GM23248 (cell line): Measurements from ENCODE around the gene IQCN. TPM values are rescaled to one million over a fixed set of nuclear protein-coding genes. Genes with fewer than 3 reads are reported as not detected.

Experiments
- DNase-seq: peaks from one replicate; pipeline ENCODE4 v3.0.0-alpha.2; 2015
- H2AFZ ChIP-seq: fragments of 200-600 bp; sonication (generic); 2 replicates; pipeline ENCODE4 v1.6.1; 2016; ENCODE audit warnings: antibody characterized with exemption
- H3F3A ChIP-seq: fragments of 200-600 bp; sonication (generic); 2 replicates; pipeline ENCODE4 v1.6.1; 2016; ENCODE audit warnings: mild to moderate bottlenecking, antibody characterized with exemption, mixed run types; ENCODE audit not compliant: insufficient read depth
- H3K27ac ChIP-seq: fragments of 200-600 bp; sonication (generic); 2 replicates; pipeline ENCODE4 v1.5.1; 2016; ENCODE audit warnings: mild to moderate bottlenecking
- H3K27me3 ChIP-seq: fragments of 200-600 bp; sonication (generic); replicated peaks from 2 replicates; pipeline ENCODE4 v1.6.1; 2016; ENCODE audit warnings: mild to moderate bottlenecking; ENCODE audit not compliant: insufficient read depth
- H3K36me3 ChIP-seq: fragments of 200-600 bp; sonication (generic); 2 replicates; pipeline ENCODE4 v1.6.1; 2016; ENCODE audit warnings: low read depth, mild to moderate bottlenecking
- H3K4me1 ChIP-seq: fragments of 200-600 bp; sonication (generic); 2 replicates; pipeline ENCODE4 v1.6.1; 2016; ENCODE audit warnings: mild to moderate bottlenecking; ENCODE audit not compliant: insufficient read depth
- H3K4me2 ChIP-seq: fragments of 200-600 bp; sonication (generic); one replicate; pipeline ENCODE4 v1.6.1; 2016; ENCODE audit warnings: mild to moderate bottlenecking; ENCODE audit not compliant: unreplicated experiment
- H3K4me3 ChIP-seq: fragments of 200-600 bp; sonication (generic); 2 replicates; pipeline ENCODE4 v1.5.1; 2016; ENCODE audit warnings: mild to moderate bottlenecking
- H3K79me2 ChIP-seq: fragments of 200-600 bp; sonication (generic); 2 replicates; pipeline ENCODE4 v1.6.1; 2016; ENCODE audit warnings: mild to moderate bottlenecking; ENCODE audit not compliant: insufficient read depth
- H3K9ac ChIP-seq: fragments of 200-600 bp; sonication (generic); 2 replicates; pipeline ENCODE4 v1.6.1; 2016; ENCODE audit warnings: mild to moderate bottlenecking
- H3K9me2 ChIP-seq: fragments of 200-600 bp; sonication (generic); 2 replicates; pipeline ENCODE4 v1.6.1; 2016; ENCODE audit warnings: mixed run types, mild to moderate bottlenecking, moderate library complexity; ENCODE audit not compliant: insufficient read depth
- H3K9me3 ChIP-seq: fragments of 200-600 bp; sonication (generic); one replicate; pipeline ENCODE4 v1.6.1; 2017; ENCODE audit warnings: low read depth
- H4K20me1 ChIP-seq: fragments of 200-600 bp; sonication (generic); 2 replicates; pipeline ENCODE4 v1.6.0; 2016; ENCODE audit not compliant: insufficient read depth
- EZH2 ChIP-seq: fragments of 200-600 bp; sonication (generic); IDR thresholded peaks from 2 replicates; pipeline ENCODE4 v1.6.1; 2018; ENCODE audit warnings: antibody characterized with exemption, mild to moderate bottlenecking; ENCODE audit not compliant: insufficient read depth, poor library complexity, severe bottlenecking
- EZH2phosphoT487 ChIP-seq: fragments of 200-600 bp; sonication (generic); IDR thresholded peaks from 2 replicates; pipeline ENCODE4 v1.6.1; 2018; ENCODE audit warnings: antibody characterized with exemption, moderate library complexity, mild to moderate bottlenecking, low read depth; ENCODE audit not compliant: insufficient read depth
- WGBS, 2 experiments: methylation state at CpG; one replicate each; pipeline ENCODE4 v1.1.6; 2015 to 2017; ENCODE audit warnings: low lambda C conversion rate in 2 of 2, low coverage in 1 of 2; ENCODE audit errors: missing lambda C conversion rate in 2 of 2; 5-methylcytosine and 5-hydroxymethylcytosine counted together
- in situ Hi-C: fragments of 300-500 bp; cut with MboI; formaldehyde crosslinking; loops from 2 replicates; pipeline ENCODE4 v1.15.0; 2020
- polyA plus RNA-seq: library from polyadenylated mRNA; unstranded; fragments of >200 nt; fragmentation: Nextera tagmentation; extraction: Ambion mirVana; gene quantifications from 2 replicates; pipeline ENCODE4 v1.2.1, GENCODE V29; 2016
- total RNA-seq: library from RNA; depleted of rRNA; stranded (reverse); fragments of >200 nt; shearing (Covaris generic); gene quantifications from 2 replicates; pipeline ENCODE4 v1.2.3, GENCODE V29; 2014

IQCN gene
- total and polyA plus RNA-seq, 2 experiments from 2014 or later = 0.11 to 0.16 TPM

DNA sequence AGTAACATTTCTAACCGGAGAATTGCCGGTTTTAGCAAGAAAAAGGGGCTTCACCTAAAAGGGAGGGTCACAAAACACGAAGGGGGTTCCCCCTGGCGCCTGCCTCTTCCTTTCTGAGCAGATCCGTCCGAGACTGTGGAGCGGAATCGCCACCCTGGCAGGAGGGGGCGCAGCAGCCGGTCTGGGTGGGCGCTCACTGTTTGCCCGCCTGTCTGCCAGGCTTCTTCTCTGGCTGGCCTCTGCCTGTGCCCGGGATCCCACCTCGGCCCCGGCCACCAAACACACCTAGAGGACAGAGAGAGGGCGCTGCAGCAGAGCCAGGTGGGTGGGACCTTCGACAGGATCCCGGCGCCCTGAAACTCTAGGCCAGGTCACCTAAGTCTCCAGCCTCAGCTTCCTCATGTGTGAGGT is 33.0 kb upstream of the IQCN start:
- Histone ChIP-seq H3K36me3 (no peaks in the 10 kb centered on the region), H3K9me3 (no peaks in the 10 kb centered on the region), H3K4me1 (peaks cover 15% of the 10 kb centered on the region), H4K20me1 (no peaks in the 10 kb centered on the region), H3K4me2 (no peak overlapping the region), H3K27ac (no peak overlapping the region), H3K27me3 (no peaks in the 10 kb centered on the region), H3F3A (peaks cover 28% of the 10 kb centered on the region), H2AFZ (no peak overlapping the region), H3K79me2 (no peaks in the 10 kb centered on the region), H3K9me2 (no peaks in the 10 kb centered on the region), H3K9ac (no peak overlapping the region), H3K4me3 (no peak overlapping the region)
- no peak for DNase-seq
- TF ChIP-seq EZH2phosphoT487 (no peak), EZH2 (no peak)
- in situ Hi-C loops = no loop called here
- 66 to 69% methylated on average over 19 of the region's 19 CpGs for WGBS, 2 experiments

DNA sequence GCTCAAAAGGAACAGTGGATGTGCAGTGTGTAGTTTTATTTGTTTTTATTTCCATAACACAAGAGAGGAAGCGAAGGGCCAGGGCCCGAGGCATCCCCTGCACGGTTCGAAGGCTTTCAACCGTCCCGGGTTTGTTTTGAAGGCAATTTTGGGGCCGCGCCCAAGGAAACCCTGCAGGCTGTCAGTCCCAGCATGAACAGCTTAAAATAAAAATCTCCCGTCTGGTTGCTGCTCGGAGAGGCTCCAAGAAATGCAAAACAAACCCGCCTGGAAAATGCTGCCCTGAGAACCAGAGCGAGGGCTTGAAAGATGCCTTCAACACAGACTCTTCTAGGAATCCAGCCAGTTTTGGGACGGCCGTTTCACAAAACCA is 32.6 kb upstream of the IQCN start:
- WGBS, 2 experiments = 55 to 58% methylated on average over 14 of the region's 14 CpGs
- no peaks in the 10 kb centered on the region for H3K9me3 ChIP-seq
- DNase-seq = no peak

GRCh38 chr19:18306209-18306887 is 32.1 kb upstream of the IQCN start:
- Histone ChIP-seq H3F3A (peaks cover 28% of the 10 kb centered on the region), H3K79me2 (no peaks in the 10 kb centered on the region), H3K9me2 (no peaks in the 10 kb centered on the region), H3K9ac (no peak overlapping the region), H3K4me1 (peaks cover 15% of the 10 kb centered on the region), H3K9me3 (no peaks in the 10 kb centered on the region), H4K20me1 (no peaks in the 10 kb centered on the region), H3K27ac (no peak overlapping the region), H3K36me3 (no peaks in the 10 kb centered on the region), H3K4me3 (no peak overlapping the region), H3K27me3 (no peaks in the 10 kb centered on the region), H3K4me2 (no peak overlapping the region), H2AFZ (no peak overlapping the region)
- no peak for DNase-seq
- in situ Hi-C loops = no loop called here
- WGBS, 2 experiments = 85 to 86% methylated on average over 24 to 26 of the region's 26 CpGs
- TF ChIP-seq EZH2phosphoT487 (no peak), EZH2 (no peak)

More for the DNA sequence above, 32.6 kb upstream of the IQCN start:
- no peak overlapping the region for H3K4me2 ChIP-seq
- H3K9ac ChIP-seq = no peak overlapping the region
- no peak overlapping the region for H3K4me3 ChIP-seq
- no peak for TF ChIP-seq EZH2
- TF ChIP-seq EZH2phosphoT487 = no peak
- H3K9me2 ChIP-seq = no peaks in the 10 kb centered on the region
- peaks cover 28% of the 10 kb centered on the region for H3F3A ChIP-seq
- no peaks in the 10 kb centered on the region for H3K36me3 ChIP-seq
- no peaks in the 10 kb centered on the region for H3K27me3 ChIP-seq
- H2AFZ ChIP-seq = no peak overlapping the region
- peaks cover 15% of the 10 kb centered on the region for H3K4me1 ChIP-seq
- no peaks in the 10 kb centered on the region for H4K20me1 ChIP-seq
- in situ Hi-C loops = no loop called here
- H3K27ac ChIP-seq = no peak overlapping the region
- no peaks in the 10 kb centered on the region for H3K79me2 ChIP-seq

DNA sequence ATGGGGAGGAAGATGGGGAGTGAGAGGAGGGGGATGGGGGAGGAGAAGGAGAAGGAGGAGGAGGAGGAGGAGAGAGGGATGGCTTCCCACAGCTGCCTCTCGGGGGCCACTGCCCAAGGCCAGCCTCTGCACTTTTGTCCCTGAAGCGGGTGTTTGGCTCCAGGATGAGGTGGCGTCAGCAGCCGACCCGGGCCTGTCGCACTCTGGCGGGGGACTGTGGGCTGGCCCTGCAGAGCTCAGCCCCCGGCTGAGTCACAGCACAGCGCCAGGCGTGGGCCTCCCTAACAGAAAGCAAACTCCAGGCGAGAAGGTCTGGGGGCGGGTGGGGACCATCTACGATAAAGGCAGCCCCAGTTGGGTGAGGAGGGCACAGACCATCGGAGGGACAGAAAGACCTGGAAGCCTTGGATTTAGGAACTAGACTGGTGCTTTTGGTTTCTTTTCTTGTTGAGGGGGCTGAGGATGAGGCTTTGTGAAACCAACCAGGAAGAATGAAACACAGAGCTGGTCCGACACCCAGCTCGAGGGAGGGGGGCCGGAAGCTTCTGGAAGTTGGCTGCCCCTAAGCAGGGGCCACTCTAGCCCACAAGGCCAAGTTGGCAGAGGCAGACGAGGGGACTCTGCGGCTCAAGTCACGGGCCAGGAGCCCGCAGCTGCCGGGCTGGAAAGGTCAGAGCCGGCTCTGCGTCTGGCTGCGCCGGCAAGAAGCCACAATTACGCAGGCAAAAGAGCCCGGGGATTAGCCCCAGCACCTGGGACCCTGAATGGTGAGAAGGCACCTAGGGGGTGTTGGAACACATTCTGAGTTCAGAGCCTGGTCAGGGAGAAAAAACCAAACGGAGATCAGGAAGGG is 30.4 kb upstream of the IQCN start:
- peak; percentile 94 for DNase-seq
- Histone ChIP-seq H3K4me1 (peaks cover 21% of the 10 kb centered on the region), H3K4me2 (peak overlapping the region; percentile 80), H3K27me3 (no peaks in the 10 kb centered on the region), H4K20me1 (no peaks in the 10 kb centered on the region), H2AFZ (peak overlapping the region; percentile 60), H3K9me2 (no peaks in the 10 kb centered on the region), H3K9ac (peak overlapping the region; percentile 89), H3K36me3 (no peaks in the 10 kb centered on the region), H3K27ac (peak overlapping the region; percentile 98), H3F3A (peaks cover 28% of the 10 kb centered on the region), H3K9me3 (no peaks in the 10 kb centered on the region), H3K4me3 (peak overlapping the region; percentile 63), H3K79me2 (no peaks in the 10 kb centered on the region)
- TF ChIP-seq EZH2 (no peak), EZH2phosphoT487 (no peak)
- in situ Hi-C loops = no loop called here
- 1 to 2% methylated on average over 26 to 29 of the region's 29 CpGs for WGBS, 2 experiments
